Activated naive CD4-positive, alpha-beta T cell treated with anti-CD3 and anti-CD28 coated beads for 36 hours (primary cell): ENCODE results near the gene PRR20G. TPM values are rescaled to one million over a fixed set of nuclear protein-coding genes. Genes with fewer than 3 reads are reported as not detected.

Experiments used
- CTCF ChIA-PET: fragments of 350-600 bp; sonication (Branson Sonifier 250); formaldehyde crosslinking; loops from one replicate; lab custom pipeline; 2021; ENCODE audit warnings: antibody characterized with exemption; lab: Charles Lee
- DNase-seq: peaks from one replicate; pipeline ENCODE4 v3.0.0-alpha.2; 2020
- H3K27ac Mint-ChIP-seq: one replicate; pipeline ENCODE4 v1.8.0; 2021; ENCODE audit warnings: mild to moderate bottlenecking, mixed read lengths
- H3K27me3 Mint-ChIP-seq: one replicate; pipeline ENCODE4 v1.8.0; 2021; ENCODE audit warnings: low read depth, mixed read lengths
- H3K36me3 Mint-ChIP-seq: one replicate; pipeline ENCODE4 v1.8.0; 2021; ENCODE audit warnings: low read depth, mixed read lengths
- H3K4me1 Mint-ChIP-seq: one replicate; pipeline ENCODE4 v1.8.0; 2021; ENCODE audit warnings: low read depth, mixed read lengths
- H3K4me3 Mint-ChIP-seq: one replicate; pipeline ENCODE4 v1.8.0; 2021; ENCODE audit warnings: mild to moderate bottlenecking, moderate library complexity, mixed read lengths
- H3K9me3 Mint-ChIP-seq: one replicate; pipeline ENCODE4 v1.8.0; 2021; ENCODE audit warnings: mixed read lengths
- intact Hi-C: fragments of 100-400 bp; cut with micrococcal nuclease; formaldehyde crosslinking; loops from one replicate; pipeline ENCODE4 v1.15.1; 2023
- total RNA-seq, 2 experiments: library from RNA; stranded (reverse); gene quantifications; one replicate each; pipeline ENCODE4 v1.2.3, GENCODE V29; 2021

PRR20G gene
- total RNA-seq, 2 experiments from 2014 or later: not detected

DNA sequence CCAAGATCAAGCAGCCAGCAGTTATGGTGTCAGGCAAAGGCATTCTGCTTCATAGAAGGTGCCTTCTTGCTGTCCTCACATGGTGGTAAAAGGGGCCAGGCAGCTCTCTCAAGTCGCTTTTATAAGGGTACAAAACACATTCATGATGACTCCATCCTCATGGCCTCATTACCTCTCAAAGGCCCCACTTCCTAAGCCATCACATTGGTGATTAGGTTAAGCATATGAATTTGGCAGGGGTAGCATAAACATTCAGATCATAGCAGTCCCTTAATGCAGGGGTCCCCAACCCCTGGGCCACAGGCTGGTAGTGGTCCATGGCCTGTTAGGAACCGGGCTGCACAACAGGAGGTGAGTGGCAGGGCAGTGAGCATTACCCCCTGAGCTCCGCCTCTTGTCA lies 52.1 kb downstream of the PRR20G start:
- H3K4me1 Mint-ChIP-seq: no peaks in the 10 kb centered on the region
- no peaks in the 10 kb centered on the region for H3K27me3 Mint-ChIP-seq
- no peak overlapping the region for H3K4me3 Mint-ChIP-seq
- H3K9me3 Mint-ChIP-seq: peaks cover 8% of the 10 kb centered on the region
- H3K36me3 Mint-ChIP-seq: no peaks in the 10 kb centered on the region
- no peak overlapping the region for H3K27ac Mint-ChIP-seq
- DNase-seq: no peak
- CTCF ChIA-PET: no interaction called here
- intact Hi-C loops: no loop called here

DNA sequence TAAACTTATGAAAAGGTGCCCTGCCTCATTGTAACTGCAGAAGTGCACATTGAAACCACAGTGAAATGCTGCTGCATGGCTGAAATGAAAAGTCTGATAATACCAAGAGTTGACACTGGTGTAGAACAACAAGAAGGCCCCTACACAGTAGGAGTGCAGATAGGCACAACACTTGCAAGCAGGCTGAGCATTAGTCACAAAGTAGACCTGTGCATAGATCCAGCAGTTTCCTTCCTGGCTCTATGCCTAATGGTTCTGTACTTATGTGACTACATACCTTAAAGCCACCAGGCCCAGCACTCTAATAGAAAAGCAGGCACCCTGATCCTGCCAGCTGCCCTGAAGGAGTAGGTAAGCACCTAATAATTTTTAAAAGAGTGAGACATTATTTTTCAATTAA lies 53.1 kb downstream of the PRR20G start:
- no peak overlapping the region for H3K4me3 Mint-ChIP-seq
- no peak overlapping the region for H3K27ac Mint-ChIP-seq
- intact Hi-C loops: no loop called here
- no peaks in the 10 kb centered on the region for H3K4me1 Mint-ChIP-seq
- no peaks in the 10 kb centered on the region for H3K27me3 Mint-ChIP-seq
- CTCF ChIA-PET: no interaction called here
- no peaks in the 10 kb centered on the region for H3K36me3 Mint-ChIP-seq
- no peak for DNase-seq
- peaks cover 8% of the 10 kb centered on the region for H3K9me3 Mint-ChIP-seq

Other genes starting within 250 kb of the PRR20G start
- gene PRR23E, start 94.9 kb downstream of the PRR20G start, total RNA-seq: not detected